Stimulated activated CD4-positive, alpha-beta T cell treated with anti-CD3 and anti-CD28 coated beads, Interleukin-1b, Interleukin-23, amount 100 ng/mL, for 1 hour (primary cell): ENCODE measurements around the gene ZNF232.
"Not testable (repeated sequence)": the region's sequence is repeated elsewhere in the genome, so short reads cannot be mapped to it uniquely, and the experiment has no call there.

Experiments used
- DNase-seq, 2 donors: peaks; one replicate each; pipeline ENCODE4 v3.0.0-alpha.2; 2020; ENCODE audit warnings: low read depth in 2 of 2

The ZNF232 gene

DNA sequence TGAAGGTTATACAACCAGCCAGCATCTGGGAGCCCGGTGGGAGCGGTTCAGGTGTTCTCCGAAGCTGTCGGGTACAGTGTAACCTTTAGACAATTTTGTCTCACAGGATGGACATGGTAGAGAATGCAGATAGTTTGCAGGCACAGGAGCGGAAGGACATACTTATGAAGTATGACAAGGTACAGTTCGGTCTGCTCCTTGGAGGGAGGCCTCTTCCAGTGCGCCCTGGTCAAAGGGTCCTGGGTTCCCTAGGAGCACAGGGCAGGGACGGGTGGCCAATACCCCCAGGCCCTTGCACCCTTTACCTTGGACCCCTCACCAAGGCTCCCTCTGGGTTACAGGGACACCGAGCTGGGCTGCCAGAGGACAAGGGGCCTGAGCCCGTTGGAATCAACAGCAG, 18.6 kb upstream of the ZNF232 start:
- DNase-seq = not testable (repeated sequence)

DNA sequence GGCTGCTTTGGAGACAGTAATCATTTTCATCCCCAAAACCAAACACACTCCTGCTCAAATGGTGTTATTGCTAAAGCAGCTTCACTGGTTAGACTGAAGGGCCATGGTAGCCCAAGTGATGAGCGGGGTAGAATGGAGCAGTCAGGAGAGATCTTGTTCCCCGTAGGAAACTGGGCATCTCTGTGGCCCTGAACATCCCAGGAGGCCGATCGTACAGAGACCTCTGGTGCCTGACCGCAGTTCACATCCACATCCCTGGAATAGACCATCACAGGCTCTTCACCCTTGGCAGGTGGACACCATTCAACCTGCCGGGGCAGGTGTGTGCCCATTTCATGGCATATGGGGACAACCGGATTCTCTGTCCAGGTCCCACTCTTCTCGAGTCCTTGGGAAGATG, 18.1 kb upstream of the ZNF232 start:
- not testable (repeated sequence) for DNase-seq

DNA sequence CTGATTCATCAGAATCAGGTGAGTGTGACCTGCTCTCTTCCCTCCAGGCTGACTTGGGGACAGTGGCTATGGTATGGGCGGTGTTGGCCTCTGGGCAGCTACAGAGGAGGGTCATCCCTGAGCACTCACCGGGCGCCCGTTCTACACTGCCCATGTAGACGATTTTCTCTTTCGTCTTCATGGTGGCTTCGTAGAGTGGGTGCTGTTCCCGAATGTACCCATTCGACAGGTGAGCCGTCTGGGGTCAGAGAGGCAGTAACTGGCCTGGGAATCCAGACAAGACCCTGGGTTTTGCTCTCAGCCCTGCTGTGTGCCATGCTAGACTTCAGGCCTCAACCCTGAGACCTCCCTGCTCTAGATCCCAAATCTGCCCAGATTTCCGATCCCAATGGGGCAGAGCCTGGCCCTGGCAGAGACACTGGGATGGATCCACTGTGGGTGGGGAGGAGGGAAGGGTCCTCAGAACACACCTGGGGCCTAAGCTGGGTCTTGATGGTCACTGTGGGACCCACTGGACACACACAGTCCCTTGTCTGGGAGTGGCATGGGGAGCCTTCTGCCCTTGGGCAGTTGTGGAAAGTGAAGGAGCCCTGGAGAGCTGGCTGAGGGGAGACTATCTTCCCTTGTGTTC, 17.3 kb upstream of the ZNF232 start:
- no peak for DNase-seq

DNA sequence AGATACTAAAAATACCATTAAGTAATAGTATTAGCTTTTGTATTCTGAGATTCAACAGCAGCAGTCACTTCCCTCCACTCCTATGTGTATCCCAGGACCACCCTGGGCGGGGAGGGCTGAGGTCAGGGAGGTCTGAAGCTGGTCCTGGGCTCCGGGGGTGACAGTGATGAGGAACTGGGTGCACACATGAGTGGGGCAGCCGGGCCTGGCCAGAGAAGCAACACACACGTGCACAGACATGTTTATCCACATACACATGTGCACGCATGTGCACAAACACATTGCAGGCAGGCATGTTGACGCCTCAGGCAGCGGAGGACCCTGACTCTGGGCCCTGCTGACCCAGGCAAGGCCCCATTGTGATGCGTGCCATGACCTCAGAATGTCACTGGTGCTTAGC, 16.7 kb upstream of the ZNF232 start:
- DNase-seq = not testable (repeated sequence)

DNA sequence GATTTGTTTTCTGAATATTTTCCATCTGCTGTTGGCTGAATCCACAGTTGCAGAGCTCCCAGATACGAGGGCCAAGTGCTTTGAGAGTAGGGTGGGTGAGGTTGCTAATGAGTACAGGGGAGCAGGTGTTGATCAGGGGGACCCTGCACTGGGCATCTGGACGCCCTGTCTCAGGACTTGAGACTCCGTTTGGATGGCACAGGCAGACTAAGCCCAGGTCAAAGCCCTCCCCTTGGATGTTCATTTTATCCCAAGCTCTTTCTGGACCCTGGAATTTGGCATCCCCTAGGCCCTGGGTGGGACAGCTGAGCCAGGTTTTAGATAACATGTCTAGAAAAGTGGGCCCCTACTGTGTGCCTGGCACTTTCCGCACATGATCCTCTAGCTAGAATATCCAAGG, 16.2 kb upstream of the ZNF232 start:
- DNase-seq = no peak

DNA sequence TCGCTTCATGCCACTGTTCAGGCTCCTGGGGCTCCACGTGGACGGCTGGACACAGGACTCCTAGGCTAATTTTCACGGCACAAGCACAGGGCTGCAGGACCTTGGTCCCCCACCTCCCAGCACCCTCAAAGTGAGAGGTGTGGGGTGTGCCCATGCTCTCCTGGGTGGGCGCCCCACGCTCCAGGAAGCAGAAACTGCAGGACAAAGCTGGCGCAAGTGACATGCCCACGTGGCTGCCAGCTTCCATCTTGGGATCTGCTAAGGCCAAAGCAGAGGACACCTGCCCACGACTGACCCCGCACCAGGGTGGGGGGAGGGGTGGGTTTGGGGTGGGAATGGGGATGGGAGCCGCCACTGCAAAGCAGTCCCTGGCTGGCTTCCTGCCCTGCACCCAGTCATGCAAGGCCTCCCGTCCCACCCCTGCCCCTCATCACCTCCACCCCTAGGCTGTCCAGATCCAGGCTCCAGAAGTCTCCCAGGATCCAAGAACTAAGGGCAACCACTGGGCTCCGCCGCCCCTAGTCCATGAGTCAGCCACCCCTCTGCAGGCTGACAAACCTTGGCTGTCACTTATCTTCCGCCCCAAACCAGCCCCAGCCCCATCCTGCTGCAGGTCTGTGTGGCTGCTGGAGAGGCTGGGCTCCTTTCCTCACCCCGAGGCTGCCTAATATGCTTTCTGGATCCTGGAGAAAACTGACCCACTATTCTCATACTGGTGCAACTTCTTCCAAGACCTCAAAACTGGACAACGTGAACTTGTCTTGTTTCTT, 15.2 kb upstream of the ZNF232 start:
- DNase-seq = no peak

DNA sequence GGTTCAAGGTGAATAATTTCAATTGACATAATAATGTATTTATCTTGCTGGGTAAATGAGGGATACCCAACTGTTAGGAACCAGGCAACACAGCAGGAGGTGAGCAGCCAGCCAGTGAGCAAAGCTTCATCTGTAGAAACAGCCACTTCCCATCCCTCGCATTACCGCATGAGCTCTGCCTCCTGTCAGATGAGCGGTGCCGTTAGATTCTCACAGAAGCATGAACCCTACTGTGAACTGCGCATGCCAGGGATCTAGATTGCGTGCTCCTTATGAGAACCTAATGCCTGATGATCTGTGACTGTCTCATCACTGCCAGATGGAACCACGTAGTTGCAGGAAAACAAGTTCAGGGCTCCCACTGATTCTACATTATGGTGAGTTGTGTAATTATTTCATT, 13.2 kb upstream of the ZNF232 start:
- not testable (repeated sequence) for DNase-seq

DNA sequence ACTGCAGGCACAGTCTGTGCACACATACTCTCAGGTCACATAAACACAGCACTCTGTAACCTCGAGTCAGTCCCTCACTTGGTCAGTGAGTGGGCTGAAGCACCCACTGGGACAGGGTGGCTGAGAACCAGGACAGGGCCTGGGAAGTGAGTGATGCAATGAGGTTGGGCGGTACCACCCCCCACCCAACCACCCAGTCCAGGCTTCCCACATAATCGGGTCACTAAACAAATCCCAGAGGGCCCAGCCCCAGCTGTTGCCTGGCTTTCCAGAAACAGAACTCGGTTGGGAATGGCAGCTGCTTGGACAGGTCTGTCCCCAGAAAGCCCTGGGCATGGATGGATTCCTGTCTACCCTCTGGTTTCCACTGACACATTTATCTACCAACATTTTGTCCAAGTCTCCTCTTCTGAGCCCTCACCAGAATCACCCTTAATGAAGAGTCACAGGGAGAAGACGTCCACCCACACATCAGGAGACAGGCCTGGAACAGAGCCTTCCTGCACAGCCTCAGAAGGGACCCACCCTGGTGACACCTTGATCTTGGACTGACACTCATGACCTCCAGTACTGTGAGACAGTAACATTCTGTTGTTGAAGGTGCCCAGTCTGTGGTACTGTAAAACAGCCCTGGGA, 12.6 kb upstream of the ZNF232 start:
- not testable (repeated sequence) for DNase-seq

DNA sequence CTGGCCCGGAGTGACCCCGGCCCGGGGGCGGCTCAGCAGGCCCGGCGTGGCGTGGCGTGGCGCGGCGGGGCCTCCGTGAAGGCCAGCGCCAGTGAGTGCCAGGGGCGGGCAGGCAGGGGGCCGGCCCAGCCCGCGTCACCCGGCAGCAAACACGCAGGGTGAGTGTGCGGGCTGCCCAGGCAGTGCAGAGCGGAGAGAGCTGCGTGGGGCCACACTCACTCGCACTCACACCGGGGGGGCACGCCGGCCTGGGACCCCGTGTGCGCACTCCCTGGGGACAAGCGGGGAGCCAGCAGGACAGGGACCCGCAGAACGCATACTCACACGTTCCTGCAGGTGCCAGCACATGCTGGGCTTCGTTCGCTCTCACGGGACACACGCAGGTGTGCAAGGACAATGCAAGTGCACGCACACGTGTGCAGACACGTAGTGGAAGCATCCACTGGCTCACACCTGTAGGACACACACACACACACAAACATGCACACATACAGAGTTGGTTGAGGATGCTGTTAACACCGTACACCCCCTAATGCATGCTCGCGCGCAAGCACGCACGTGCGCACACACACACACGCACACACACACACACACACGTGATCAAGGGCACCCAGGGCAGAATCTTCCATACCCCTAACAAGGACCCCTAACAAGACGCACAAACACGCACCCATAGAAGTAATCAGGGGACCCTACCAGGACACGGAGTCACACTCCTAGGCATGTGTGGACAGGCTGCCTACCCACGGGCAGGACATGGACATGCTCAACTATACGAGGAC, 11.9 kb upstream of the ZNF232 start:
- no peak for DNase-seq

DNA sequence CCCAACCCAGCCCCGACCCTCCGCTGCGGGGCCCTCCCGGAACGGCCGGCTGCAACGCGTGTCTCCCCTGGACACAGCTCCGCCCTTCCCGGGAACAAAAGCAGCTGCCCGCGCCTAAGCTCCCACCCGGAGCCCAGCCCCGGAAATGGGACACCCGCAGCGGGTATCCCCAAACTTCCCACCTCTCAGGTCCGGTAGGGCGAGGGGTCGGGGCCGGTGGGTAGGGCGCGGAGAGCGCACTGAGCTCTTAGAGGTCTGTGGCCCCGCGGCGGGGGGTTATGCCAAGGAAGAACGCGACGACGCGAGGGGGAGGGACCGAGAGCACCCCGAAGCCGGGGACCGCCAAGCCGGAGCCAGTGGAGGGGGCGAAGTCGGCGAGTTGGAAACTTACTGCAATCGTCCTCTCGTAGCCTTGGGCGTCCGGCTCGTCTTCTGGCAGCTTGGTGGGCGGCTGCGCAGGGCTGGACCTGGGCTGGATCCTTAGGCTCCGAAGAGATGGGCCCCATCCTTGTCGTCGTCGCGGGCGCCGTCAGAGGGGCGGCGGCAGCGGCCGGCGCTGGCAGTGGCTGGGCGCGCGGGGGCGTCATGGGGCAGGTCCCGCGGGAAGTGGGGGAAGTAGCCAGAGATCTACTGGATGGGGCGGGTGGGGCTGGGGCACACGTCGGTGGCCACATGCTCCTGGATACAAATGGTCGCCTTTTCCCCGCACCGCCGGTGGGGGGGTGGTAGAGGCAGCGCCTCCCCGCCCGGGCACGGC, 11.1 kb upstream of the ZNF232 start:
- DNase-seq = no peak

DNA sequence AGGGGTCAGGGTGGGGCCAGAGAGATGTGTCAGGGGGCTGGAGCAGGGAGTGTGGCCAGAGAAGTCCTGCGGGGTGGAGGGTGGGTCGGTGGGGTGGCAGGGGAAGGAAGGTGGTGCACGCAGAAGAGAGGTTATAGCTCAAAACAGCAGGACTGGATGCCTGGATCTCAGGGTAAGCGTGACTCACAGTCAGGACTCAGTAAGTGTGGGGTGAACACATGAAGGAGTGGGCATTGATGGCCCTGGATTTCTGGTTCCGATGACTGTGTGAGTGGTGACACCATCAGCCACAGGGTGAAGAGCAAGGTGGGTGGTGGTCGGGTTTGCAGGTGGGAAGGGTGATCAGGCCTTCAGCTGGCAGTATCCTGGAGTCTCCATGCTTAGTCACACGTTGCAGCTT, 10.4 kb upstream of the ZNF232 start:
- DNase-seq = not testable (repeated sequence)

DNA sequence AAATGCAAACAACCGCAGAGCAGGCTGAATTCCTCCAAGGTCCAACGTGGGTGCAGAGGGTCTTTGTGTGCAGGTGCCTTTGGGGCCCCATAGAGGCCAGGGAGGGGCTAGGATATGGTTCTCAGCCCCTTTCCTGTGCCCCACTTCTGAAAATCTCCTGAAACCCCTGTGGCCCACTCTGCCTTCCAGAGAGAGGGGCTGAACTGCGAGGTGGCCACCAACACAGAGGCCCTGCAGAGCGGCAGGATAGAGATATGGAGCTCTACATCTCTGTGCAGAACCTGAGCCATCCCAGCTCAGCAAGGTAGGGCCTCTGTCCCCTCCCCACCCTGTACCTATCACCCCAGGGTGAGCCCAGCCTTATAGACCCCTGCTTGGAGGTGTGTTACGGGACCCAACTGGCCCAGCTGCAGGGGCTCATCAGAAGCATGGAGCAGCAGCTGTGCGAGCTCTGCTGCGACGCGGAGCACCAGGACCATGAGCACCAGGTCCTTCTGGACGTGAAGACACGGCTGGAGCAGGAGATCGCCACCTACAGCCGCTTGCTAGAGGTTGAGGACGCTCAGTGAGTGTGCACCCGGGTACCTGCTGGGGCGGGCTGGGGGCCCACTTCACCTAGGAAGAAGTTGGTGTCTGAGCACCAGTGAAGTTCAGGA, 9.6 kb upstream of the ZNF232 start:
- DNase-seq = no peak

DNA sequence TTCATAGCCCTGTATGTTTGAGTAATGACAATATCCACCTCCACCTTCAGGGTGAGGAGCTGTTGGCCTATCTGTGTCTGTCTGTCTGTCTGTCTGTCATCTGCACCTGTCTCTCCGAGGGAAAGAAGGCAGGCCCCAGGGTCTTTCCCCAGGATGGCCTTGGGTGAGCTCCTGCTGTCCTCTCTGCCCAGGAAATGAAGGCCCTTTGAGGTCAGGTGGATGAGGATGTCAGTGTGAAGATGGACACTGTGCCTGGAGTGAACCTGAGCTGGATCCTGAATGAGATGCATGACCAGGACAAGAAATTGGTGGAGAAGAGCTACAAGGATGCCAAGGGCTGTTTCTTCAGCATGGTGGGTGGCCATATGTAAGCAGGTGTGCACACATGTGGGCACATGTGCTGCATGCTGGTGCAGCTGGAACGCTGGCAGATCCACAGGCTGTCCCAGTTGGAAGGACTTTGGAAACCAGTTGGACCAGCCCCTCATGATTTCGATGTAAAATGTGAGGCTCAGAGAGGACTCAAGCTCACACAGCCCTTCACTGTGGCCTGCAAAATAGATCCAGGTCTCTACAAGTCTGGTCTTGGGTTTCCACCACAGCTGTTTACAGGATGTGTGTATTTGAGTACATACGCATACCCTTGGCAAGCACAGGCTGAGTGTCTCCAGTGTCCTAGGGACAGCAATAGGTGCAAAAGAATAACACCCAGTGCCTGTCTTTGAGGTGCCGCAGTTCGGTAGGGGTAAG, 8.9 kb upstream of the ZNF232 start:
- DNase-seq = not testable (repeated sequence)

DNA sequence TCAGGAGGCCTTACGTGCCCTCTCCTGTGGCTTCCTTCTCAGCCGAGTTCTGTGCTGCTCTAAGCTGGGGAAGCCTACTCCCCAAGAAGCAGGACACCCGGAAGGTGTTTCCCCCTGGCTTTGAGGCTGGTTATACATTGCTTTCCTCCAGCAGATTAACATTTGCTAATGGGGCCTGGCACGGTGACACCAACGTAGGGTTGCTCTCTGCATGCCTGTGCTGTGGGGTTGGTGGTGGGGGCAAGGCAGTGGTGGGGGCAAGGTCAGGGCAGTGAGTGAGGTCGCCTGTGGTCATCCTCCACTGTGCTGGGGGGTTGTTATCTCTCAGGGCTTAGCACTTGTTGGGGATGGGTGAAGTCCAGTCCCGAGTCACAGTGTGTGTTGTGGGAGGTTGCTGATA, 8.4 kb upstream of the ZNF232 start:
- no peak for DNase-seq

DNA sequence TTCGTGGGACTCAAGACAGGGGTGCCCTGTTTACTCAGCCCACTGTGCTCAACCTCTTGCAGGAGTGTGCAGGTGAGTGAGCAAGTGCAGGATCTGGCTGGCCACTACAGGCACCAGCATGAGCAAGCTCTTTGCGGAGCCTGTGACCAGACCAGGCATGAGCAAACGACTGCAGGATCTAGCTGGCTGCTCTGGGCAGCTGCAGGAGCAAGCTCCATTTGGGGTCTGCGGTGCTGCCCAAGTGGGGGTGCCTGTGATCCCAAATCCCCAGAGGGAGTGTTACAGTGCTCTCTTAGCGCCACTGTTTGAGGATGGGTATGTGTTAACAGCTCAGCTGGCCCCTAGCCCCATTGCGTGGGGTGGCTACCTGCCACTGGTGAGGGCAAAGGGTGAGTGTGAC, 6.5 kb upstream of the ZNF232 start:
- no peak for DNase-seq

DNA sequence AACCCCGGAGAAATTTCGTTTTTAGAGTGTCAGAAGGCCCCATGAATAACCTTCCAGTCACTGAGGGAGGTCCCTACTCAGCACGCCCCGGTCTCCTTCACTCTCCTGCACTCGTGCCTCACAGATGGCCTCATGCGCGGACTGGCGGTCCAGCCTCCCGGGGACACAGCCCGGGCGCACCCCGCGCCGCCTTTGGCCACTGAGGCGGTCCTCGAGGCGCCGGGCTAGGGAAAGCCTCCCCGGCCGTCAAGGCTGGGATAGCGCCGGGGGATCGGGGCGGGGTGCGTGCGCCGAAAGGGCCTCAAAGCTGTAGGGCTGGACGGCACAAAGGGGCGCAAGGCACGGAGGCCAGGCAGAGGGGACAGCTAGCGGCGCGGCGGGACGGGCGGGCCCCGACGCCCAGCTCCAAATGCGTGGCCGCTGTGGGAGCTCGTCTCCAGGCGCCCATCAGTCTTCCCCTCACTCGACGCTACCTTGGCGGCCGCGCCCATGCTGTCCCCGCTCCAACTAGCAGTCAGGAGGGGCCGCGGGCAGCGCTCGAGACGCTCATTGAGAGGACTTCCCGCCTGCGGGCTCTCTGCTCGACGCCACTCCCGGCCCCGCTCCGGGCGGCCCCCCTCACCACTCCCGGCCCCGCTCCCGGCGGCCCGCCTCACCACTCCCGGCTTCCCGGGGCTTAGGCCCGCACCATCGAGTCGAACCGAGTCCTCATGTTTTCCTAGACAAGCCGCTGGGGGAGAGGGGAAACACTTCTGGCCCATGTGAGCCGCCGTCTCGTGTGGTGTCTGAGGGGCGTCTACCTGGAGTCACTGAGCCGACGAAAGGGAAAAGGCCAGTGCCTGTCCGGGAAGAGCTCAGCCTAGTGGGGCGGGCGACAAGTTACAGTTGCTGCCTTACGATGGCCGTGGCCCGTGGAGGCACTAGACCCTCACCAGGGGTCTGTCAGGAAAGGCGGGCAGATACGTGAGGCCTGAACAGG, 4.3 kb upstream of the ZNF232 start, which contains the start of gene USP6:
USP6 (plus strand) TSS at position 360 of the 979 bp plus-strand sequence. CDS start 14,336 bp downstream, outside the sequence.
- no peak for DNase-seq

DNA sequence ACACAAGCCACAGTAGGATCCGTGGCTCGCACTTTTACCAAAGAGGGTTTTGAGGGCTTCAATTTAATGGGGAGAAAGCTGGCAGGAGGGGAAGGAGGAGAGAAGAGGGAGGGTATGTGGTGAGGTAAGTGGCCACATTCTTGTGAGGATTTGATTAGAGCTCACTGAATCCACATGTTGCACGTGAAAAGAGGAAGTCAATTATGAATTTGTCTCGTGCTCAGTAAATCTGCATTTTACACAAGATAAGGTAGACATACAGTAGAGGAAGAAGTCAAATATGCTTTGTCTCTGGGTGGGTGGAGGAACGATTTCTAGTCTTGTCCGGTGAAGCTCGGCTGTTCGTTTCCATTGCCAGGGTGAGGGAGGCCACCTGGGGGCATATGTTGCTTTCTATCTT, 862 bp downstream of the ZNF232 start:
- DNase-seq = no peak

DNA sequence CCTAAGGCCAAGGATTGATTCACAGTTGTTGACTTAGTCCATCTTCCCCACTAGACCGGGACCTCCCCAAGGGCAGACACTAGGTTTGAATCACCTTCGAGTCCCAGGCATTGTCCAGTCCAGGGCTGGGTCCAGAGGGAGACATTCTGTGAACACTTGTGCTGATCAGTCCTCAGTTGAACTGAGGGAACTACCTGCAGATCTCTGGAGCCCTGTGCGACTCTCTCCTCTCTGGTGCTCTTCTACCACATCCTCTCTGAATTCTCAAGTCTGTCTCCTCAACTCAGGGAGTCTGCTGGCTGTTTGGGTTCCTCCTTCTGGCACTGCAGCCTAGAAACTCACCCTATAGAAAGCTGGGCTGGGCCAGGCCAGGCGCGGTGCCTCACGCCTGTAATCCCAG, 10.8 kb downstream of the ZNF232 start:
- no peak for DNase-seq

DNA sequence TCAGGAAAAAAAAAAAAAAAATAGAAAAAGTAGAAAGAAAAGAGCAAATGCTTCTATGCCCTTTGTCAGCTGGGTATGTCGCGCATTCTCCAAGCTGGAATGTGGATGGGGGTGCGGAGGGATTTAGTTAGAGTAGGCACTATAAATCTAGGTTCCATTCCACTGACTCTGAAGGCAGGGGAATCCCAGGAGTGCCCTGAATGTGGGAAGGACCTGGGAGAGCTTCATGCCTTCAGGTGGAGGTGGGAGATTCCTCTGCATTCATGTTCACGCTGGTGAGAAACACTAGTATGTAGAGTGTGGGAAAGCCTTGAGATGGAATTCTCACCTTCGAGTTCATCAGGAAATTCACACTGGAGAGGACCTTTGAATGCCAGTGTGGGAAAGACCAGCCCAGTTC, 12.4 kb downstream of the ZNF232 start:
- no peak for DNase-seq
